Calu3 (cell line): ENCODE measurements around the gene CRISP3. TPM values are rescaled to one million over a fixed set of nuclear protein-coding genes. Genes with fewer than 3 reads are reported as not detected.

Source experiments
- BruUV-seq: library from RNA; stranded (reverse); fragments of 400-500 nt; replicated peaks from 2 replicates; lab custom pipeline; 2021; lab: Mats Ljungman, UMichigan
- CTCF ChIA-PET: fragments of 300-600 bp; sonication (Branson Sonifier 250); formaldehyde crosslinking; loops from one replicate; lab custom pipeline; 2022; ENCODE audit warnings: antibody characterized with exemption; lab: Charles Lee
- DNase-seq: peaks from one replicate; pipeline ENCODE4 v3.0.0; 2022
- H3K27ac Mint-ChIP-seq: one replicate; pipeline ENCODE4 v1.8.0; 2022; ENCODE audit warnings: mixed read lengths; ENCODE audit not compliant: unreplicated experiment
- H3K27me3 Mint-ChIP-seq: one replicate; pipeline ENCODE4 v1.8.0; 2022; ENCODE audit warnings: mixed read lengths; ENCODE audit not compliant: unreplicated experiment
- H3K36me3 Mint-ChIP-seq: one replicate; pipeline ENCODE4 v1.8.0; 2022; ENCODE audit warnings: mild to moderate bottlenecking, moderate library complexity, mixed read lengths; ENCODE audit not compliant: insufficient read depth, unreplicated experiment
- H3K4me1 Mint-ChIP-seq: one replicate; pipeline ENCODE4 v1.8.0; 2022; ENCODE audit warnings: mild to moderate bottlenecking, low read depth, mixed read lengths; ENCODE audit not compliant: unreplicated experiment
- H3K4me3 Mint-ChIP-seq: one replicate; pipeline ENCODE4 v1.8.0; 2022; ENCODE audit warnings: mild to moderate bottlenecking, low read depth, moderate library complexity, mixed read lengths; ENCODE audit not compliant: unreplicated experiment
- H3K9me3 Mint-ChIP-seq: one replicate; pipeline ENCODE4 v1.8.0; 2022; ENCODE audit warnings: low read depth, mixed read lengths; ENCODE audit not compliant: unreplicated experiment
- intact Hi-C: fragments of 100-400 bp; cut with micrococcal nuclease; formaldehyde crosslinking; loops from one replicate; pipeline ENCODE4 v1.10.0; 2022; ENCODE audit not compliant: unreplicated experiment
- total RNA-seq: library from RNA; stranded (reverse); gene quantifications from 2 replicates; pipeline ENCODE4 v1.2.3, GENCODE V29; 2022
- TF ChIP-seq, protein P1 (sequence below): fragments of 200-600 bp; IDR thresholded peaks from one replicate; pipeline ENCODE4 v1.8.0; 2022; ENCODE audit warnings: antibody characterized with exemption; ENCODE audit not compliant: unreplicated experiment

Gene CRISP3
- total RNA-seq, 1 experiment from 2014 or later: 1.5 TPM

DNA sequence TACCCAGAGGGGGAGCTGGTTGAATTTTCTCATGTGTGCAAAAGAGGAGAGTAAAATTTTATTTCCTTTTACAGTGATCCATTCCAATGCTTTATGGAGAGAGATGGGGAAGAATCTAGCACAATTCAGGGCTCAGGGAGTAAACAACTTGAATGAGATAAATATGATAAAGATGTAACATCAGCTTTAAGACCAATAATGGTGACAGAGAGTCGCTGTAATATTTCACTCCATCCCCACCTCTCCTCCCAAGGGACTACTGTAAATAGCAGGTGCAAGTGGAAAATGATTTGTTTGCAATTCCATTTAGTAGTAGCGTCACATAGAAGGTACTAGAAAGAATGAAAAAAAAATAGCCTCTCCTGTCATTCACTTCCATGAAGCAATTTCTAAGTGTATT, 4.8 kb downstream of the CRISP3 start:
- DNase-seq: no peak
- H3K36me3 Mint-ChIP-seq: no peaks in the 10 kb centered on the region
- no peak overlapping the region for H3K27ac Mint-ChIP-seq
- H3K4me3 Mint-ChIP-seq: no peak overlapping the region
- BruUV-seq: no TSS peak
- H3K4me1 Mint-ChIP-seq: peaks cover 9% of the 10 kb centered on the region
- H3K9me3 Mint-ChIP-seq: no peaks in the 10 kb centered on the region
- no peaks in the 10 kb centered on the region for H3K27me3 Mint-ChIP-seq
- TF ChIP-seq, protein P1, sequence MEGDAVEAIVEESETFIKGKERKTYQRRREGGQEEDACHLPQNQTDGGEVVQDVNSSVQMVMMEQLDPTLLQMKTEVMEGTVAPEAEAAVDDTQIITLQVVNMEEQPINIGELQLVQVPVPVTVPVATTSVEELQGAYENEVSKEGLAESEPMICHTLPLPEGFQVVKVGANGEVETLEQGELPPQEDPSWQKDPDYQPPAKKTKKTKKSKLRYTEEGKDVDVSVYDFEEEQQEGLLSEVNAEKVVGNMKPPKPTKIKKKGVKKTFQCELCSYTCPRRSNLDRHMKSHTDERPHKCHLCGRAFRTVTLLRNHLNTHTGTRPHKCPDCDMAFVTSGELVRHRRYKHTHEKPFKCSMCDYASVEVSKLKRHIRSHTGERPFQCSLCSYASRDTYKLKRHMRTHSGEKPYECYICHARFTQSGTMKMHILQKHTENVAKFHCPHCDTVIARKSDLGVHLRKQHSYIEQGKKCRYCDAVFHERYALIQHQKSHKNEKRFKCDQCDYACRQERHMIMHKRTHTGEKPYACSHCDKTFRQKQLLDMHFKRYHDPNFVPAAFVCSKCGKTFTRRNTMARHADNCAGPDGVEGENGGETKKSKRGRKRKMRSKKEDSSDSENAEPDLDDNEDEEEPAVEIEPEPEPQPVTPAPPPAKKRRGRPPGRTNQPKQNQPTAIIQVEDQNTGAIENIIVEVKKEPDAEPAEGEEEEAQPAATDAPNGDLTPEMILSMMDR: no peak
- intact Hi-C loops: no loop called here
- CTCF ChIA-PET: interaction anchor here (0.7 kb wide), 1 partner anchor 37 kb away, joined by 3 read pairs; no protein-coding TSS in a partner anchor

DNA sequence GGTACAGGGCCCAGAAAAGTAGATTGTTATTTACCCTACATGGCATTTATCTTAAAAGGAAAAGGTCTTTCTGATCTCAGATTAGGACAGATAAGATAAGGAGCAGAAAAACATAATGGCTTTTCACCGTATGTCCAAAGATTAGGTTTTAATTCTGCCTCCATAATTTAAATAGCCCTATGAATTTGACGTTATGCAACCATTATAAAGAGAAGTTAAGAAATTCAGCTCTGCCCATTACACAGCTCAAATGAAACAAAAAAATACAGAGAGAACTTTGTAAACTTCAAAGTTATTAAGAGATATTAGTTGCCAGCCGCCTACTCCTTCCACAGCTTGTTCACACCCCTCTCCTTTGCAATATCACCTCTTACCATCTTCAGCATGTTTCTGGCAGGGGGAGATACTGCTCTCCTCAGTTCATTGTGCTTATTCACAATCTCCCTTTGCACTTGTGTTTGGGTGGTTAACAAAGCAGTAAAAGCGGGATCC, 8.1 kb downstream of the CRISP3 start:
- intact Hi-C loops: no loop called here
- no peak overlapping the region for H3K4me3 Mint-ChIP-seq
- CTCF ChIA-PET: no interaction called here
- TF ChIP-seq, protein P1: no peak
- H3K27me3 Mint-ChIP-seq: no peaks in the 10 kb centered on the region
- peaks cover 9% of the 10 kb centered on the region for H3K4me1 Mint-ChIP-seq
- H3K36me3 Mint-ChIP-seq: no peaks in the 10 kb centered on the region
- no TSS peak for BruUV-seq
- no peak for DNase-seq
- H3K27ac Mint-ChIP-seq: no peak overlapping the region
- H3K9me3 Mint-ChIP-seq: no peaks in the 10 kb centered on the region

- H3K9me3 Mint-ChIP-seq: no peaks in the 10 kb centered on the region
- TF ChIP-seq, protein P1: no peak
- no peak overlapping the region for H3K27ac Mint-ChIP-seq
- CTCF ChIA-PET: no interaction called here
- no peaks in the 10 kb centered on the region for H3K27me3 Mint-ChIP-seq
- H3K4me1 Mint-ChIP-seq: peaks cover 9% of the 10 kb centered on the region
- DNase-seq: no peak
- no peaks in the 10 kb centered on the region for H3K36me3 Mint-ChIP-seq
- no TSS peak for BruUV-seq
- intact Hi-C loops: no loop called here
- H3K4me3 Mint-ChIP-seq: no peak overlapping the region
These were observed 10.5 kb downstream of the CRISP3 start for GRCh38 chr6:49733680-49734079.

DNA sequence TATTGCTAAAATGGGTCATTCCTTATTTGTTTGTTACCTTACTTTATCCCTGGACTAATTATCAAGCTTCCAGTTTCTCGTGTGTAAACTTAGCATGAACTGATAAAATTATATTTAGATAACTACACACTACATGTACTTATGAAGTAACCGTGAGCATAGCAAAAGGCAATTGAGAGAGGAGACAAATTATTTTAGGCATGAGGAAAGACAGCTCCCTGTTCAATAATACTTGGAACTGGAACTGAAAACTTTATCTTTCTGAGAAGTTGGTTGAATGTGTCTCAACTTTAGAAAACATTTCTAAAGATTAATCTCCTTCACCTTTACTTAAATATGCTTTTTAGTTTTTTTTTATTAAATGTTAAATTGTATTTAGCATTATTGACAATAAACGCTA, 11.4 kb downstream of the CRISP3 start:
- Mint-ChIP-seq H3K9me3 (no peaks in the 10 kb centered on the region), H3K27me3 (no peaks in the 10 kb centered on the region), H3K36me3 (no peaks in the 10 kb centered on the region), H3K4me3 (no peak overlapping the region), H3K27ac (no peak overlapping the region), H3K4me1 (peaks cover 9% of the 10 kb centered on the region)
- no peak for DNase-seq
- intact Hi-C loops: no loop called here
- CTCF ChIA-PET: no interaction called here
- BruUV-seq: no TSS peak
- TF ChIP-seq, protein P1: no peak
